Measurements from ENCODE around the gene C1orf174. TPM values are rescaled to one million over a fixed set of nuclear protein-coding genes. Genes with fewer than 3 reads are reported as not detected.

Gene C1orf174
- polyA plus RNA-seq, 3 donors = 19.1 to 46.0 (median 21.3) TPM

DNA sequence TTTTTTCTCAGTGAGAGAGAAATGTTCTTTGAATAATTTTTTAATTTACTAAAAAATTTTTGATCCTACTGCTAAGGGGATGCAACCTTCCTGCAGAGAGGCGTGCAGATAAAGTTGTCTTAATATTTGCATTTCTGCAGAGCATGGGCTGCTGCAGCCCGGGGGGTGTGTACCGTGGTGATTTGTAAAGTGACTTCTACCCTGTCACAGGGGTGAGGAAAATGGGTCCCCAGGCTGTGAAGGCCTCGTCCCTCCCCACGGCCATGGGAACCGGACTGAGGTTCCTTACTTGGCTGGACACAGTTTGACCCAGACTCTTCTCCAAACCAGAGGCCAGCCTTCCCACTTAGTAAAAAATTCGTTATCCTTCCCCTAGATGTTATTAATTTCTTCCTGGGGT, 9.5 kb upstream of the C1orf174 start:
- no peak overlapping the region for H3K27ac ChIP-seq (ENCODE audit: low read depth in 1 of 2, low read length in 2 of 2)
- no peak overlapping the region for H3K27ac Mint-ChIP-seq
- H4K20me1 ChIP-seq (ENCODE audit: insufficient read depth, low read length) = no peaks in the 10 kb centered on the region
- peaks cover 2% of the 10 kb centered on the region in 2 donors for H3K36me3 Mint-ChIP-seq
- no peaks in the 10 kb centered on the region for H3K36me3 ChIP-seq (replicated peaks in 1 of 2; ENCODE audit: control insufficient read depth in 1 of 2, insufficient read depth in 2 of 2, low read length in 2 of 2)
- H3K4me1 Mint-ChIP-seq = peaks cover 21% of the 10 kb centered on the region
- H3K9me3 ChIP-seq (replicated peaks in 1 of 2; ENCODE audit: control insufficient read depth in 1 of 2, insufficient read depth in 1 of 2, low read length in 2 of 2) = no peaks in the 10 kb centered on the region
- no peak overlapping the region for H3K4me3 Mint-ChIP-seq
- H3K9ac ChIP-seq (ENCODE audit: insufficient read depth, low read length, poor library complexity, severe bottlenecking) = no peak overlapping the region
- peaks cover 0 to 11% of the 10 kb centered on the region in 2 donors for H3K27me3 ChIP-seq (ENCODE audit: control insufficient read depth in 2 of 2, insufficient read depth in 2 of 2, low read length in 2 of 2)
- H3K4me3 ChIP-seq (replicated peaks in 1 of 3; ENCODE audit: low read depth in 2 of 3, low read length in 3 of 3) = no peak overlapping the region
- peaks cover 23 to 32% (median 27%) of the 10 kb centered on the region in 3 donors for H3K27me3 Mint-ChIP-seq (ENCODE audit: low read depth in 3 of 3)
- H3K79me2 ChIP-seq (ENCODE audit: insufficient read depth, low read length) = no peaks in the 10 kb centered on the region
- TF ChIP-seq, protein P1, sequence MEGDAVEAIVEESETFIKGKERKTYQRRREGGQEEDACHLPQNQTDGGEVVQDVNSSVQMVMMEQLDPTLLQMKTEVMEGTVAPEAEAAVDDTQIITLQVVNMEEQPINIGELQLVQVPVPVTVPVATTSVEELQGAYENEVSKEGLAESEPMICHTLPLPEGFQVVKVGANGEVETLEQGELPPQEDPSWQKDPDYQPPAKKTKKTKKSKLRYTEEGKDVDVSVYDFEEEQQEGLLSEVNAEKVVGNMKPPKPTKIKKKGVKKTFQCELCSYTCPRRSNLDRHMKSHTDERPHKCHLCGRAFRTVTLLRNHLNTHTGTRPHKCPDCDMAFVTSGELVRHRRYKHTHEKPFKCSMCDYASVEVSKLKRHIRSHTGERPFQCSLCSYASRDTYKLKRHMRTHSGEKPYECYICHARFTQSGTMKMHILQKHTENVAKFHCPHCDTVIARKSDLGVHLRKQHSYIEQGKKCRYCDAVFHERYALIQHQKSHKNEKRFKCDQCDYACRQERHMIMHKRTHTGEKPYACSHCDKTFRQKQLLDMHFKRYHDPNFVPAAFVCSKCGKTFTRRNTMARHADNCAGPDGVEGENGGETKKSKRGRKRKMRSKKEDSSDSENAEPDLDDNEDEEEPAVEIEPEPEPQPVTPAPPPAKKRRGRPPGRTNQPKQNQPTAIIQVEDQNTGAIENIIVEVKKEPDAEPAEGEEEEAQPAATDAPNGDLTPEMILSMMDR (IDR thresholded peaks at IDR 0.05) = no peak
- peaks cover 12 to 14% of the 10 kb centered on the region in 2 donors for H3K4me1 ChIP-seq (ENCODE audit: control insufficient read depth in 1 of 2, insufficient read depth in 2 of 2, low read length in 2 of 2)
- no peak overlapping the region for H2AFZ ChIP-seq (ENCODE audit: insufficient read depth, low read depth, low read length, poor library complexity, severe bottlenecking)
- 69% methylated on average over 3 of the region's 7 CpGs for WGBS (ENCODE audit: insufficient coverage)
- no peak for DNase-seq
- intact Hi-C loops (cut with micrococcal nuclease) = loop anchor here (10.0 kb wide), 3 partner anchors 135 to 1835 kb away; partner anchors contain the start of genes SMIM1 (in 1 of the 2) and TPRG1L (in 1 of the 2)
- no peak overlapping the region for H3K4me2 ChIP-seq (replicated peaks; ENCODE audit: extremely low read depth, low read length, poor library complexity, severe bottlenecking)
- H3K9me3 Mint-ChIP-seq = peaks cover 0 to 2% (median 0%) of the 10 kb centered on the region in 7 donors

DNA sequence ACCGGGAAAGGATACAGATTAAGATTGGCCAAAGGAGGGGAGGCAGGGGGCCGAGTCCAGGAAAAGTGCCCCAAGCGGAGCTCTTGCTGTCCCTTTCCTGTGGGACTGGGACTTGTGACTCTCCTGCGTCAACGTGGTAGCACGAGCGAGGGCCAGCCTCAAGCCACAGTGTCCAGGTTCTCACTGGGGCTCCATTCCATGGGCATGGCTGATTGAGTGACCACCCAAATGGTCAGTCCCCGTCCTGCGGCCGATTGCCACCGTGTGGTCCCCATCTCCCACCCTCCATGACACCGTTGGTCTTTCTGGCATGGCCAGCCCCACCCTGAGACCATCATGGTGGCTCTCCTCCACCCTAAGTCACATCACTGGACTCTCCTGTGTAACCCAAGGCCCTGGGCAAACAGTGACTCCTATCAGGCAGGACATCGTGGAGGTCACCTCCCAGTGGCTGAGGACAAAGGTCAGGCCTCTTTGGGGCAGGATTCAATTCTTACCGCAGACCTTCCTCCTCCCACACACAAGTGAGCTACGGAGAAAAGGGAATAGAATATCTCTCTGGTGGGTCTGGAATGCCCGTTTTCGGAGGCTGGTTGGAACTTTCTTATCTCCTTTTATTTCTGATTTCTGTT, 8.9 kb upstream of the C1orf174 start:
- Mint-ChIP-seq H3K4me3 (no peak overlapping the region), H3K36me3 (peaks cover 5% of the 10 kb centered on the region in 2 donors), H3K9me3 (peaks cover 0 to 2% (median 0%) of the 10 kb centered on the region in 7 donors), H3K4me1 (peaks cover 21% of the 10 kb centered on the region), H3K27me3 (ENCODE audit: low read depth in 3 of 3) (peaks cover 23 to 32% (median 27%) of the 10 kb centered on the region in 3 donors), H3K27ac (peak overlapping the region in 1 of 7 donors; percentile 62)
- Histone ChIP-seq H4K20me1 (ENCODE audit: insufficient read depth, low read length) (no peaks in the 10 kb centered on the region), H3K4me1 (ENCODE audit: control insufficient read depth in 1 of 2, insufficient read depth in 2 of 2, low read length in 2 of 2) (peaks cover 12 to 14% of the 10 kb centered on the region in 2 donors), H3K9me3 (replicated peaks in 1 of 2; ENCODE audit: control insufficient read depth in 1 of 2, insufficient read depth in 1 of 2, low read length in 2 of 2) (no peaks in the 10 kb centered on the region), H3K4me2 (replicated peaks; ENCODE audit: extremely low read depth, low read length, poor library complexity, severe bottlenecking) (no peak overlapping the region), H3K27ac (ENCODE audit: low read depth in 1 of 2, low read length in 2 of 2) (no peak overlapping the region), H3K36me3 (replicated peaks in 1 of 2; ENCODE audit: control insufficient read depth in 1 of 2, insufficient read depth in 2 of 2, low read length in 2 of 2) (no peaks in the 10 kb centered on the region), H3K4me3 (replicated peaks in 1 of 3; ENCODE audit: low read depth in 2 of 3, low read length in 3 of 3) (no peak overlapping the region), H2AFZ (ENCODE audit: insufficient read depth, low read depth, low read length, poor library complexity, severe bottlenecking) (no peak overlapping the region), H3K9ac (ENCODE audit: insufficient read depth, low read length, poor library complexity, severe bottlenecking) (no peak overlapping the region), H3K27me3 (ENCODE audit: control insufficient read depth in 2 of 2, insufficient read depth in 2 of 2, low read length in 2 of 2) (peaks cover 0 to 11% of the 10 kb centered on the region in 2 donors), H3K79me2 (ENCODE audit: insufficient read depth, low read length) (no peaks in the 10 kb centered on the region)
- 92% methylated on average over 11 of the region's 17 CpGs for WGBS (ENCODE audit: insufficient coverage)
- no peak for DNase-seq
- intact Hi-C loops (cut with micrococcal nuclease) = loop anchor here in 1 of 2 donors (10.0 kb wide), 2 partner anchors 134 to 284 kb away; partner anchors contain the start of genes SMIM1 and TPRG1L
- TF ChIP-seq, protein P1 (IDR thresholded peaks at IDR 0.05) = no peak
